ENCODE measurements around the gene ABCA2. TPM values are rescaled to one million over a fixed set of nuclear protein-coding genes. Genes with fewer than 3 reads are reported as not detected.

Gene ABCA2
- polyA plus RNA-seq, 1 of the 3 experiments (the other 2 are of a cell fraction) = 34.7 TPM

DNA sequence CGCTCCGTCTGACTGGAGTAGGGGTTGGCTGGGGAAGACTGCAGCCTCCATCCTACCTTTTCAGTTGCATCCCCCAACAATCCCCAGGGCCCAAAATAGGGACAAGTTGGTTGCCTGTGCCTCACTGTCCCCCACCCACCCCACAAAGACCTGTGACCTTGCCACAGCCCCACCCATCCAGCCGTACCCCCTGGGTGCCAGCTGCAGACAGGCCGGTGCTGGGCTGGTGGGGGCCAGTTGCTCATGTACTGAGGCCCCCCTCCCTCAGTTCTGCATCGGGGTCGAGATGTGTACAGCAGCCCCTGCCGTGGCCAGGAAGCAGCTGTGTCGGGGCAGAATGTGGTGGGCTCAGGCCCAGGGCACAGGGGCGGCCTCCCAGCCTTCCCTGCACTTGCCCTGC, 44.9 kb downstream of the ABCA2 start:
- POLR2A ChIA-PET = no interaction called here

DNA sequence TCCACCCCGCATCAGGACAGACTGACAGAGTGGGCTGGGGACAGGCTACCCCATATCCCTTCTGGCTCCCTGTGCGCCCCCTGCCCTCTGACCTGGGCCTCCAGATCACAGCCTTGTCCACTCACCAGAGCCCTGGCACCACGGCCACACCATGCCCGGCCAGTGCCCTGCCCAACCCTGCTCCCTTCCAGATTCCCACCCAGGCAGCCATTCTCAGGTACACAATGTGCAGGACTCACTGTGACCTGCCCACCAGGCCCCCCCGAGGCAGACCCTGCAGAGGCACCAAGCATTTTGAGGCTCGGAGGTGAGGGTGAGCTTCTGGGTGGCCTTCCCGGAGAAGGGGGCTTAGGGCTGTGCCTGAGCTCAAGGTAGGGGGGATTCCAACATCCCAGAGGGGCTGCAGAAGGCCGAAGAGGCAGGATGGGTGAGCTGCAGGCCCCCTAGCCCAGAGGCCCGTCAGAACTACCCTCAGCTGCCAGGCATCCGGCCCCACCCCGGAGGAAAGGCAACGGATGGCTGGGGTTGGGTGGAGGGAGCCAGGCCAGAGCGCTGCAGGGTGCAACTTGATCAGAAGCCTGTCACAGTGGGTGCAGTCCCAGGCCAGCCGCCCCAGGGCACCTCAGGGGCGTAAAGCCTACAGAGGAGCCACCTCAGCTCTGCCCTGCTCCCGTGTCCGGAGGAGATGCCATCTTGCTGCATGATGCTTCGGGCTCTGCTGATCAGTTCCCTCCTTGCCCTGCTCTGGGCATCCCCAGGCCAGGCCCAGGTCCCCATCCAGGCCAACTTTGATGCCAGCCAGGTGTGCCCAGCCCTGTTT, 45.6 kb downstream of the ABCA2 start, which contains the start of gene LCNL1:
LCNL1 (plus strand) TSS at position 762 of the 820 bp plus-strand sequence. CDS start 594 bp downstream, outside the sequence.
- H3K9me2 ChIP-seq = no peaks in the 10 kb centered on the region
- H4K20me1 ChIP-seq (ENCODE audit: insufficient read depth) = no peaks in the 10 kb centered on the region
- H3K27me3 ChIP-seq (ENCODE audit: insufficient read depth) = no peaks in the 10 kb centered on the region
- H3K4me2 ChIP-seq = no peak within 1 kb of the TSS
- H3K27ac ChIP-seq (ENCODE audit: low read depth in 2 of 2, low read length in 1 of 2) = no peak within 1 kb of the TSS
- H3K9ac ChIP-seq = no peak within 1 kb of the TSS
- H3K79me2 ChIP-seq (ENCODE audit: insufficient read depth) = no peaks in the 10 kb centered on the region
- POLR2A ChIA-PET = no interaction called here
- CTCF ChIA-PET = interaction anchor here (1.1 to 3.6 kb wide), 4 partner anchors 35 to 52 kb away, joined by 5 to 14 read pairs (median 10); partner anchors contain the start of gene ABCA2
- no peaks in the 10 kb centered on the region for H3K36me3 ChIP-seq (replicated peaks in 1 of 2; ENCODE audit: control insufficient read depth in 1 of 2, insufficient read depth in 2 of 2, low read length in 1 of 2)
- DNase-seq = no peak
- TF ChIP-seq FOXM1 (IDR thresholded peaks at IDR 0.05; ENCODE audit: low read depth) = no peak
- TF ChIP-seq MXI1 (IDR thresholded peaks at IDR 0.05; ENCODE audit: low read depth, low read length) = no peak
- TF ChIP-seq, protein P1, sequence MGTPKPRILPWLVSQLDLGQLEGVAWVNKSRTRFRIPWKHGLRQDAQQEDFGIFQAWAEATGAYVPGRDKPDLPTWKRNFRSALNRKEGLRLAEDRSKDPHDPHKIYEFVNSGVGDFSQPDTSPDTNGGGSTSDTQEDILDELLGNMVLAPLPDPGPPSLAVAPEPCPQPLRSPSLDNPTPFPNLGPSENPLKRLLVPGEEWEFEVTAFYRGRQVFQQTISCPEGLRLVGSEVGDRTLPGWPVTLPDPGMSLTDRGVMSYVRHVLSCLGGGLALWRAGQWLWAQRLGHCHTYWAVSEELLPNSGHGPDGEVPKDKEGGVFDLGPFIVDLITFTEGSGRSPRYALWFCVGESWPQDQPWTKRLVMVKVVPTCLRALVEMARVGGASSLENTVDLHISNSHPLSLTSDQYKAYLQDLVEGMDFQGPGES (IDR thresholded peaks at IDR 0.05; ENCODE audit: low read depth, low read length) = no peak
- TF ChIP-seq EZH2phosphoT487 (IDR thresholded peaks at IDR 0.05; ENCODE audit: borderline replicate concordance, low read depth) = no peak
- TF ChIP-seq, protein P2, sequence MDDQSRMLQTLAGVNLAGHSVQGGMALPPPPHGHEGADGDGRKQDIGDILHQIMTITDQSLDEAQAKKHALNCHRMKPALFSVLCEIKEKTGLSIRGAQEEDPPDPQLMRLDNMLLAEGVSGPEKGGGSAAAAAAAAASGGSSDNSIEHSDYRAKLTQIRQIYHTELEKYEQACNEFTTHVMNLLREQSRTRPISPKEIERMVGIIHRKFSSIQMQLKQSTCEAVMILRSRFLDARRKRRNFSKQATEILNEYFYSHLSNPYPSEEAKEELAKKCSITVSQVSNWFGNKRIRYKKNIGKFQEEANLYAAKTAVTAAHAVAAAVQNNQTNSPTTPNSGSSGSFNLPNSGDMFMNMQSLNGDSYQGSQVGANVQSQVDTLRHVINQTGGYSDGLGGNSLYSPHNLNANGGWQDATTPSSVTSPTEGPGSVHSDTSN (IDR thresholded peaks at IDR 0.05) = no peak
- TF ChIP-seq, protein P3, sequence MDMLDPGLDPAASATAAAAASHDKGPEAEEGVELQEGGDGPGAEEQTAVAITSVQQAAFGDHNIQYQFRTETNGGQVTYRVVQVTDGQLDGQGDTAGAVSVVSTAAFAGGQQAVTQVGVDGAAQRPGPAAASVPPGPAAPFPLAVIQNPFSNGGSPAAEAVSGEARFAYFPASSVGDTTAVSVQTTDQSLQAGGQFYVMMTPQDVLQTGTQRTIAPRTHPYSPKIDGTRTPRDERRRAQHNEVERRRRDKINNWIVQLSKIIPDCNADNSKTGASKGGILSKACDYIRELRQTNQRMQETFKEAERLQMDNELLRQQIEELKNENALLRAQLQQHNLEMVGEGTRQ (IDR thresholded peaks at IDR 0.05; ENCODE audit: borderline replicate concordance, low read depth, low read length) = no peak
- TF ChIP-seq JUND (IDR thresholded peaks at IDR 0.05) = no peak
- no peak for TF ChIP-seq RFX5 (IDR thresholded peaks at IDR 0.05; ENCODE audit: low read length)
- no peak for TF ChIP-seq GATA2 (CRISPR knock-in tag; IDR thresholded peaks at IDR 0.05)
- no peak for TF ChIP-seq NRF1 (IDR thresholded peaks at IDR 0.05; ENCODE audit: low read depth, low read length)
- TF ChIP-seq TEAD4 (IDR thresholded peaks at IDR 0.05; ENCODE audit: borderline replicate concordance, insufficient read depth) = no peak
- TF ChIP-seq SMC3 (IDR thresholded peaks at IDR 0.05; ENCODE audit: low read depth, low read length) = no peak
- H3K4me3 ChIP-seq (ENCODE audit: low read depth in 2 of 2, low read length in 1 of 2) = no peak within 1 kb of the TSS
- no peaks in the 10 kb centered on the region for H3K9me3 ChIP-seq
- no peak within 1 kb of the TSS for H2AFZ ChIP-seq (ENCODE audit: low read depth)
- peaks cover 0 to 10% of the 10 kb centered on the region in 2 experiments; a peak in 1 of 4 replicates for H3K4me1 ChIP-seq (ENCODE audit: control insufficient read depth in 1 of 2, insufficient read depth in 2 of 2, low read depth in 1 of 2, low read length in 1 of 2)
- 74% methylated on average over 9 of the region's 18 CpGs for WGBS (ENCODE audit: low lambda C conversion rate)
- H3F3A ChIP-seq (replicated peaks; ENCODE audit: insufficient read depth) = peaks cover 4% of the 10 kb centered on the region

More for the DNA sequence above, 44.9 kb downstream of the ABCA2 start:
- H2AFZ ChIP-seq (ENCODE audit: low read depth) = no peak overlapping the region
- H4K20me1 ChIP-seq (ENCODE audit: insufficient read depth) = no peaks in the 10 kb centered on the region
- H3K4me3 ChIP-seq (ENCODE audit: low read depth in 2 of 2, low read length in 1 of 2) = no peak overlapping the region
- CTCF ChIA-PET = interaction anchor here (2.6 to 3.6 kb wide), 2 partner anchors 46 to 52 kb away, joined by 13 to 14 read pairs; partner anchors contain the start of gene ABCA2
- H3K27ac ChIP-seq (ENCODE audit: low read depth in 2 of 2, low read length in 1 of 2) = no peak overlapping the region
- 96% methylated on average over 8 of the region's 9 CpGs for WGBS (ENCODE audit: low lambda C conversion rate)
- H3K4me2 ChIP-seq = no peak overlapping the region
- H3F3A ChIP-seq (replicated peaks; ENCODE audit: insufficient read depth) = peaks cover 4% of the 10 kb centered on the region
- TF ChIP-seq, protein P1 (IDR thresholded peaks at IDR 0.05; ENCODE audit: low read depth, low read length) = no peak
- TF ChIP-seq MEF2A (IDR thresholded peaks at IDR 0.05; ENCODE audit: borderline replicate concordance, low read depth) (no peak), GABPA (IDR thresholded peaks at IDR 0.05; ENCODE audit: low read depth) (no peak), FOXM1 (IDR thresholded peaks at IDR 0.05; ENCODE audit: low read depth) (no peak), POLR2AphosphoS5 (IDR thresholded peaks at IDR 0.05; ENCODE audit: low read depth, low read length) (no peak), SIN3A (IDR thresholded peaks at IDR 0.05; ENCODE audit: borderline replicate concordance, low read depth, low read length) (no peak), EP300 (IDR thresholded peaks at IDR 0.05; ENCODE audit: borderline replicate concordance in 1 of 2, low read depth in 1 of 2, low read length in 1 of 2) (no peak), TCF12 (IDR thresholded peaks at IDR 0.05) (no peak), RXRA (IDR thresholded peaks at IDR 0.05; ENCODE audit: borderline replicate concordance, low read depth) (no peak), RAD21 (IDR thresholded peaks at IDR 0.05; ENCODE audit: low read length) (no peak), ELF1 (IDR thresholded peaks at IDR 0.05) (no peak), NFIC (IDR thresholded peaks at IDR 0.05; ENCODE audit: borderline replicate concordance) (no peak), RFX5 (IDR thresholded peaks at IDR 0.05; ENCODE audit: low read length) (no peak)
- TF ChIP-seq, protein P2 (IDR thresholded peaks at IDR 0.05) = no peak
- H3K36me3 ChIP-seq (replicated peaks in 1 of 2; ENCODE audit: control insufficient read depth in 1 of 2, insufficient read depth in 2 of 2, low read length in 1 of 2) = no peaks in the 10 kb centered on the region
- H3K9ac ChIP-seq = no peak overlapping the region
- no peaks in the 10 kb centered on the region for H3K9me2 ChIP-seq
- DNase-seq = no peak
- H3K9me3 ChIP-seq = no peaks in the 10 kb centered on the region
- H3K79me2 ChIP-seq (ENCODE audit: insufficient read depth) = no peaks in the 10 kb centered on the region
- H3K4me1 ChIP-seq (ENCODE audit: control insufficient read depth in 1 of 2, insufficient read depth in 2 of 2, low read depth in 1 of 2, low read length in 1 of 2) = peaks cover 0 to 5% of the 10 kb centered on the region in 2 experiments; a peak in 1 of 4 replicates
- H3K27me3 ChIP-seq (ENCODE audit: insufficient read depth) = no peaks in the 10 kb centered on the region

All from SK-N-SH (cell line).